GM18519 (cell line): Measurements from ENCODE around the gene SOX6.
"Not testable (repeated sequence)": the region's sequence is repeated elsewhere in the genome, so short reads cannot be mapped to it uniquely, and the experiment has no call there.

Source experiments
- ATAC-seq: cut with Tn5 transposase; IDR thresholded peaks from one replicate; pipeline ENCODE4 v1.9.1; 2021; ENCODE audit warnings: mild to moderate bottlenecking, moderate library complexity; ENCODE audit not compliant: unreplicated experiment, low FRiP score

Gene SOX6

DNA sequence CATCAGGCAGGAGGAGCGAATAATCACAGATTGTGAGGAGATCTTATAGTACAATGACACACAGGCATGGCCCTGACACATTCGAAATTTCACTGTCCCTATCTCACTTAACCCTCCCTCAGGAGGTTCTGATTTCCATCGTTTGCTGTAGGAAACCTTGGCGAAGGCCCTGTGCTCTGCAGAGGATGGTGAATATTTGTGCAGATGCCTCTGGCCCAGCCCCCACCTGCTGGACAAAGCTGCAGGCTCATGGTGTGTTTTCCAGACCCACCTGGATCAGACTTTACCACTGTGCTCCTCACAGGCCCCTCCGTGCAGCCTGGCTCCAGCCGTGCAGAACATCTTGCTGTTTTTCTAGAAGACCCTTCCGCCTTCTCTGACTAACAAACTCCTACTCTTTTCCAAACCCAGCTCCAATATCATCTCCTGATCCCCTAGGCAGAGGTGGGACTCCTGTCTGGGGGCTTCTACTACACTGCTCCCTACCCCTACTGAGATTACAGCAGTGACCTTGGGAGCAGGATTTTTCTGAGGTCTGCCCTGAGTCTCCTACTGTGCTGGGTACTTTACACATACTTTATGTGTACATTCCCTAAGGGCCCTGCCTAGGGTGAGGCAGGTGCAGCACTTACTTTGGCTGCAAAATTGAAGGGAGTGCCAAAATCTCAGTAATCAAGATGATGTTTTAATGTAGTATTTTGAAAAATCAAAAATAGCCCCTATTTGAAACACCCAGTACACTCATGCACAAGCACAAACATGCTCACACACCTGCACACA is 412.7 kb downstream of the SOX6 start:
- no peak for ATAC-seq

DNA sequence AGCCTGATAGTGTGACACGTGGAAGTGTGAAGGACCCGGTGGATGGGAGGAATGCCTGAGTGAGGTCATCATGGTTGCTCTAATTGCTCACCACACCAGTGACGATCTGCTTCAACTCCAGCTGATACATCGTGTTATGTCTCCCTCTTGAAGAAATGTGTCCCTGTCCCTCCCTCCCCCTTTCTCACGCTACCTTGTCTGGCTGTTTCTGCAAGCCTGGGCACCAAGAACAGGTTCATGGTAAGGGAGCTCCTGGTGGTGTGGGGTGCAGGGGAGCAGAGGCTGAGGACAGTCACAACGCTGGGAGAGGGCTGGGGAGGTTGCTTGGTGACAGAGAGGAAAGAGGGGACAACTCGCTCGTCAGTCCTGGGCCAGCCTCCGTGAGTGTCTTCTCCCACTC is 413.4 kb downstream of the SOX6 start:
- ATAC-seq, result no peak

DNA sequence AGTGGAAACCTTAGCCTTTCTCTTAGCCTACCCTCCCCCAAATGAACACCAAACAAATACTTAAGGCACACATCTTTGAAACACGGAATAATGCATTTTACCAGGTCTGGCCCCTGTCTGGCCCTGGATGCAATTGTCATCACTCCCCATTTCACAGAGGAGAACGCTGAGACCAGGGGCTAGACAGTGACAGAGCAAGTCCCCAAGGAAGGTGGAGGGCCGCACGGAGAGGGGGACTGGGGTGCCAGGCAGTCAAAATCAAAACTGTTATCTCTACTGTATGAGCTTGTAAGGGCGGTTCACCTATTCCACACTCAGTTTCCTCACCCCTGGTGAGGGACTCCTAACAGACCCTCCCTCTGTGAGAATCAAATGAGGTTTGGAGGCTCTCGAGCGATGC is 414.2 kb downstream of the SOX6 start:
- no peak for ATAC-seq

DNA sequence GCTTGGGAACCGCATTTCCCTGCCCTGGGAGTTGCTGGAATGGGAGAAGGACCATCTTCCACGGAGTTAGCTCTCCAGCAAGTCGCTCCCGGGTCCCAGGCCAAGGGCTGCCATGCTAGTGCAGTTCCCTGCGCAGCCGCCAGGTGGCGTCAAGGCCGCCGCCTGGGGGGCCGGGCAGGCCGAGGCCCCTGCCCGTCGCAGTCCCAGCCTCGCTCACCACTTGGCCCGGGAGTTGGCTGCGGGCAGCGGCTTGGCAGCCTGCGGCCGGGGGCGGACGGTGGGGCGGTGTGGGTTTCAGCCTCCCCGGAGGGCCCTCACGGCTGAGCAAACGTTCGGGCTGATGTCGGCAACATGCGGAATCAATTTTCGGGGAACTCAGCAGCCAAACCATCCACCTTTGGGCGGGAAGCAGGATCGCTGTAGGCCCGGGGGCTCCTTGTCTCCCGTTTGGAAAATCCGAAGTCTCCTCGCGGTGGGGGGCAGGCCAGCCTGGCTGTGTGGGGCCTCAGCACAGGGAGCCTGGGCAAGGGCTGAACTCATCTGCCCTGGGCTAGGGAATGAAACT is 415.1 kb downstream of the SOX6 start:
- peak; percentile 44 for ATAC-seq

DNA sequence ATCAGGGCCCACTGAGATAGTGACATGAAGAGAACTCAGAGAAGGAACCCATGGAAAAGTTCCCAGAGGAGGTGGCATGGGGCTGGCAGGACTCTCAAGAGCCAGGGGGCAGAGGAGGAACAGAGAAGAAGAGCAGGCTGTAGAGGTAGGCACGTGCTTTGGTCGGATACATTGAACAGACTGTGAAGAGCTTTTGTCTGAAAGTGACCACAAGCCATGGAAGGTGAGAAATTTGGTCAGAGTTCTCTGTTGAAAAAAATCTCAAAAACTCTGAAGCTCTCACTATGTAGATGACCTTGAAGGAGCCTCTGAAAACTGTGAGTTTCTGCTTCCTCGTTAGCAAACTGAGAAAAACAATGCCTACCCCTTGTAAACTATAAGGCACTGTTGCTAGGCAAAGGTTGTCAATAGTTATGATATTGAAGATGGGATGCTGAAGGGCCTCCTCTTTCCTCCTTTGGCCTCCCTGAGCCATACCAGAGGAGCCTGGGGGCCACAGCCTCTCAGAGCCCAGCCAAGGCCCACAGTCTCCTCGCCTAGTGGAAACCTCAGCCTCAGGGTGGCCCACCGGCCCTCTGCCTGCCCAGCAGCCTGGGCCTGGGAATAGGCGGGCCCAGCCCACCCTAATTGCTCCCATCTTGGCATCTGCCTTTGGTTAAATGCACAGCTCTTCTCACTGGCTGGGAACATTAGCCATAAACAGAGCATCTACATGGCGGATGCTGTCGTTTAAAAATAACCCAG is 415.7 kb downstream of the SOX6 start:
- ATAC-seq, result no peak

DNA sequence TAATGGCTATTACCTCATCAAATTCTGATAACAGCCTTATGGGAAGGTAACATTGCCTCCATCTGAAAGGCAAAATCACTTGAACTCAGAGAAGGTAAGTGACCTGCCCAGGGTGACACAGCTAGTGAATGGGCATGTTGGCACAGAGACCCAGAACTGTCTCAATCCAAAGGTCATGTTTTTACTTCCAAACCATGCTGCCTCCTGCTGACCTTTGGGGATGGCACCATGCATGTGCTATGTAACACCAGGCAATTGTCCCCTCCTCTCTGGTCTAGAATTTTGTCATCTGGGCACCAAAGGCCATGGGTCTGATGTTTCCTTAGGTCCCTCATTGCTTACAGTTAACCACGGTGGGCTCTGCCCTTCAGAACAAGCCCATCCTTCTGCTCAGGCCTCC is 417.4 kb downstream of the SOX6 start:
- ATAC-seq, result no peak

DNA sequence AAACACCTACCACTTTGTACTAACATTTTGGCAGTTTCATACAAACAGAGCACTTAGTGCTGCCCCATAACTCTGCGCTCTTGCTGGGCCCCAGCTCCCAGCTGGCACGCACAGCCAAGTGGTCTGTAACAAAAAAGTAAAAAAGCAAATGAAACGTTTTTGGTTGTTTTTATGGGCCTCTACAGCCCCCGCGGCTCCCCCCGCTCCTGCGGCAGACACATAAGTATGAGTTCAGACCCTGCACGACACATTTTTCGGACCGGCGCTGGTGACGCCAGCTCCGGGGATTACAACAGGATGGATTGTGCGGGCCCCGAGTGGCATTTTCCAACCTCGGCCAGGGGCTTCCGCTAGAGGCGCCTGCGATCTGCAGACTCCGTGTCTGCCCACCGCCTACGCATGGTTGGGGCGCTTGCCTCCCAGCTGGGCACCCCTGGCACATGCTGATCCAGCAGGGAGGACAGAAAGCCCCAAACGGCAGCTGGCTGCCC is 418.2 kb downstream of the SOX6 start:
- ATAC-seq, result no peak

DNA sequence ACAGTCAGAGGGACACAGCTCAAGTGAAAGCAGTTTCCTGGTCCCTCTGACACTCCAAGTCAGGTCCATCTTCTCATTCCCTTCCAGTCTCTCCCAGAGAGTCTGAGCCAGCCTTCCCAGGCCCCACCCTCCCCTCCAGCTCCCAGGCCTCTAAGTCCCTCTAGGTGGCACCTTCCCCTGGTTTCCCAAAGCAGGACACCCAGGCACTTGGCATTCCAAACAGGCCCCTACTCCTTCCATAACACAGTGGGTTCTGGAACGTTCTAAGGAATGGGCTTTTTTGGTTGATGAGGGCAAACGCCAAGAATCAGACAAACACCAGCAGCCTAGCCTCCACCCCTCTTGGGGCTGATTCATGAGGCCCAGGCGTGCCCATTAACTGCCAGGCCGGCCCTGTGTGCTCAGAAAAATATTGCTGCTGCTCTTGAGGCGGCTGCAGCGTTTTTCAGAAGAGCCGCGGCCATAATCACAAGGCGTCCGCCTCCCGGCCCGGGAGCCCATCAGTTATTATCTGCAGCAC is 418.7 kb downstream of the SOX6 start:
- ATAC-seq, result no peak

DNA sequence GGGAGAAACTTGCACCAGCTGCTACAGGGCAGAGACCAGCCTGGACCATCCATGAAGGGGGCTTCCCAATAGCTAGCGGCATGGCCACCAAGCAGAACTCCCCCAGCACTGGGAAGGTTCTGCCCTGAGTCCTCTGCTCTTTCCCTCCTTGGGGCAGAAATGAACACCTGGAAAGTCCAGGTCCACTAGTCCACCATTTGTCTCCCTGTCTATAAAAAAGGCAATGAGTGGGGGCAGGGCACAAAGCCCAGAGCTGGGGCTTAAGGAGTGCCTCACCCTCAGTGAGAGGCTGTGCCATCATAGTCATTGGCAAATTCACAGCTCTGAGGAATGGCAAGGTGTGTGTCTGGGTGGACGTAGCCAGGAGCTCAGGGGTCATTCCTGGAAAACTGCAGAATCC is 420.3 kb downstream of the SOX6 start:
- no peak for ATAC-seq

DNA sequence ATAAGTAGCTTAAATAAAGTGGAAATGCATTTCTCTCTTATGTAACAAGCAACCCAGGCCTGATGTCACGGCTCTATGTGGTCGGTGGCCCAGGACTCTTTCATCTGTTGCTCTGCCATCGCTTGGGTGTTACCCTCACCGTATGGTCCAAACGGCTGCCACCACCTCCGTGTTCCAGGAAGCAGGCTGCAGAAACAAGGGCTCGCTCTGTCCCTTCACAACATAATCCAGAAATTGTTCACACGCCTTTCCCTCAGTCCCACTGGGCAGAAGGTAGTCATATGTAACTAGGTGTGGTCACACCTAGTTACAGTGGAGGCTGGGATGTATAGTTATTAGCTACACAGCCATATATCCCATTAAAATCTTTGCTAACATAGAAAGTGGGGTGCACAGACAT is 421.0 kb downstream of the SOX6 start:
- ATAC-seq, result no peak

DNA sequence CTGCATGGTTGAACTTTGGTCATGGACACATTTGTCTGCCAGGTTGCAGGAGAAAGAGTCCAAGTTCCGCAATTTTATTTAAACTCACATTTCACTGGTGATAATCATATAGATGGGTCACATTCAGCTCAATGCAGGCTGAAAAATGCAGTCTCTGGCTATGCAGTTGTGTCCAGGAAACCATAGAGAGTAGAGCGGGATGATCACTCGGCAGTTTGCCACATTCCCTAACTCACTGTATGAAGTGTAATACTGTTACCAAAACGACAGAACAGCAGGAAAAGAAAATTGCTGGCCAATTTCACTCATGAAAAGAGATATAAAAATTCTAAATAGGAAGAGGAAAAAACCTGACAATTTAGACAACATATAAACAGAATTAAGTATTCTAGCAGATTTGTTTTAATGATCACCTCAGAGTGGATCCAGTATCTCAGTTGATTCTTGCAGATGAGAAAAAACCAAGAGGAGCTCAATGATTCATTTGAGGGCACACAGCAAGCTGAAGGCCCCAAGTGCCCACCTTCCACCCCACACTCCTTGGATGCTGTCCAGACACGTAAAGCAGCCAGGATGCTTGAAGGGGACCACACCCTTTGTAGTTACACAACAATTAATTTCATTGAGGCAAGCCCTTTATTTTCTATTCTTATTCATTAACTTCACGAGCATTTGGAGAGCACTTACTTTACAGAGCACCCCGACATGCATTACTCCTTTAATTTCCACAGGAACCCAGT is 422.3 kb downstream of the SOX6 start:
- no peak for ATAC-seq

DNA sequence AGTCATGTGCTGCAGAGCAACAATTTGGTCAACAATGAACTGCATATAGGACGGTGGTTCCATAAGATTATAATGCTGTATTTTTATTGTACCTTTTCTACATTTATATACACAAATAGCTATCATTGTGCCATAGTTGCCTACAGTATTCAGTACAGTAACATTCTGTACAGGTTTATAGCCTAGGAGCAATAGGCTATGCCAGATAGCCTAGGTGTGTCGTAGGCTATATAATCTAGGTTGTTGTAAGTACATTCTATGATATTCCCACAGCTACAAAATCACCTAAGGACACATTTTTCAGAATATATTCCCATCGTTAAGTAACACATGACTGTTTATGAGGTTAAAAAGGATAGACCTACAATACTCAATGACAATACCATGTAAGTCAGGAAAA is 423.9 kb downstream of the SOX6 start:
- ATAC-seq, result no peak

DNA sequence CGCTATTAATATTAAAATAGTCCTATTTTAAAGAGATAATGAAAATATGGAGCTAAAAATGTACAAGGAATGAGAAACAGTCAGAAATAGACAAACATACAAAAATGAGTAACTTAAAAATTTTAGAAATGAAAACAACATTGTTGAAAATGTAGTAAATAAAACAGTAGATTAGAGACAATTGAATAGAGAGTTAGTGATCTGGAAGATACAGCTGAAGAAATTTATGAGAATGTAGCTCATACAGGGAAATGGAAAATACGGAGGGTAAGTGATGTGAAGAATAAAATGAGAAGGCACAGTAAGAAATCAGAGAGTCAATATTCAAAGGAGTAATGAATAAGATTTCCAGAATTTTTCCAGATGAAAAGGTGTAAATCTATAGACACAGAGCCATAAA is 424.8 kb downstream of the SOX6 start:
- ATAC-seq, result no peak

DNA sequence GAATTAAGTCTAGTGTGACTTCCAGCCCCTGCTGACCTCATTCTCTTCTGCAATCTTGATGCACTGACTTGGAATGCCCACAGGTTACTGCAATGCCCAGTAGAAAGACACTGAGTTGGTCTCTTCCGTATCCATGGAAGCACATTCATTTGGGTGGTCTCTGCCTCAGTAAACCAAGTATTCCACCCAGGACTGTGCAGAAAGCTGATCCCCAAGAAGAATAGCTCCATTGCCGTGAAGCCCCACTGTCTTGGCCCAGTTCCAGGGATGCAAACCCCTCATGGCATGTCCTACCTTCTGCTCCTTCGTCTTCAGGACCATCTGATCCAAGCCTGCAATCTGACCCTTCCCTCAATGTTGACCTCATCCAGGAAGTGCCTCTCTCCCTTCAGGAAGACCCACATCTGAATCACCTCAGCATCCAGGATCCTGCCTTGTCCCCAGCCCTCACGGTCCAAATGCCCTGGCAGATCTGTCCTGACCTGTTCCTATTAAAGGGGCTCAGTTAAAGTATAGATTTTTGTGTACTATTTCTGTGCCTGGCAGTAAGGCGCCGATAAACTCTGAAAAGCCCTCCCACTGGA is 425.8 kb downstream of the SOX6 start:
- ATAC-seq, result no peak

DNA sequence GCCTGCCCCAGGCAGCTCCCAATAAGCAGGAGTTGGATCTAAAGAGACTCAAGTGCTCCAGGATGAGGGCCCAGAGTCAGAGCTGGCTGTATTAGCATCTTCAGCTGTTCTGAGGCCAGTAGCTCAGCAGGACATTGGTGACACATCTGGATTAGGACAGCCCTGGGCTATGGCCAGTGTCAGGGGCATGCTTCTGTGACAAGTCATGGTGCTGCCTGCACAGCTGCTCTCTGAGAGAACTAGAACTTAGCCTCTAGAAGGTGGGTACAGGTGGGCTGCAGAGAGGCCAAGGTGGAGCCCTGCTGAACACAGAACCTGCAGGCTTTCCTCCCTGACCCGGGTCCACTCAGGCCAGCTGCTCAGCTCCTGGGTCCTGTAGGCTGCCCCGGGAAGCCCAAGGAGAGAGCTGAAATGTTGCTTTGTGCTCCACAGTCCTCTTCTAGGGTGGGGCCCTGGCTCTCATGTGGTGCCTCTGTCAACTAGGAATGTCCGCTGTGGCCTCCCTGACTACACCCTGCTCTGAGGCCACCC is 426.9 kb downstream of the SOX6 start:
- no peak for ATAC-seq

DNA sequence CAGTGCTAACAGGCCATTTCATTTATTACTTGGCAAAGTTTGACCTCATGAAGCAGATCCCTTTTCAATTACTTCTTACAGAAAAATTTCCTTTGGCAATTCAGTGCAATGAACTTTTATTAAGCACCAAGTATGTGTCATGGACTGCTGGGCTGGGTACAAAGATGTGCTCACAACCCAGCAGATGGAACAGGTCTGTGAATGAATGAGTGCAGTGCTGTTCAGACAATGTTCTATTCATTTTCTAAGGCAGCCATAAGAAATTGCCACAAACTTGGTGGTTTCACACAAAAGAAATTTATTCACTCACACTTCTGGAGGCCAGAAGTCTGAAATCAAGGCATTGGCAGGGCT is 428.5 kb downstream of the SOX6 start:
- no peak for ATAC-seq

DNA sequence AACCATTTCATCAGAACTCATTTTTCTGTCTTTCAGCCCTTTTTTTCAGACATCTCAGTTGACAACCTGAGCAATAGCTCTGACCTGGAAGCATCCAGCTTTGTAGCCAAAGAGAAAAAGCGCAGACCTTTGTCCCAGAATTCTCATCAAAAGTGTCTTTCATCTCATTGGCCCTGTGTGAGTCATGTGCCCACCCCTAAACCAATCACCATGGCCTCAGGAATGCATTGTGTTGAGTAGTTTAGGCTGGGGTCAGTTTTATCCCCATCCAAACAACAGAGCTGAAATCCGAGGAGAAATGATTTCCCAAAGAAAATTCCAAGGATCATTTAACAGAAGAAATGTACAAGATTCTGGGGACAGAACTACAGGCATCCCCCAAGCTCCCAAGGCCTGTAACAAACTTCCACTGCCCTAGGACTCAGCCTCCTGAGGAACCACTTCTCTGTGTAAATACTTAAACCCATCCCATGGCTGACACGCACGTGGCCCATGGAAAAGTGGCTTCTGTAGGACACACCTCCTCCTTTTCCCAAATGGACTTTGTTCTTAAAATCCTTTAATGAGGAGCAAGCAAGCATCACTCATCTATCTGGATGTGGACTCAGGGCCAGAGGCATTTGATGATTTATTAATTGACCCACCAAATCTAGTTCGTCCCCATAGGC is 429.0 kb downstream of the SOX6 start:
- no peak for ATAC-seq

DNA sequence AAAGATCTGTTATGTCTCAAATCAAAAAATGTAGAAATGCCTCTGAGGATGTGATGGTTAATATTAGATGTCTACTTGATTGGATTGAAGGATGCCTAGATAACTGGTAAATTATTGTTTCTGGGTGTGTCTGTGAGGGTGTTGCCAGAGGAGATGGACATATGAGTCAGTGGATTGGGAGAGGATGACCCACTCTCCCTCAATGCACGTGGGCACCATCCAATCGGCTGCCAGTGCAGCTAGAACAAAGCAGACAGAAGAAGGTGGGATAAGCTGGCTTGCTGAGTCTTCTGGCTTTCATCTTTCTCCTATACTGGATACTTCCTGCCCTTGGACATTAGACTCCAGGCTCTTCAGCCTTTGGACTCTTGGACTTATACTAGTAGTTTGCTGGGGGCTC is 430.3 kb downstream of the SOX6 start:
- no peak for ATAC-seq

DNA sequence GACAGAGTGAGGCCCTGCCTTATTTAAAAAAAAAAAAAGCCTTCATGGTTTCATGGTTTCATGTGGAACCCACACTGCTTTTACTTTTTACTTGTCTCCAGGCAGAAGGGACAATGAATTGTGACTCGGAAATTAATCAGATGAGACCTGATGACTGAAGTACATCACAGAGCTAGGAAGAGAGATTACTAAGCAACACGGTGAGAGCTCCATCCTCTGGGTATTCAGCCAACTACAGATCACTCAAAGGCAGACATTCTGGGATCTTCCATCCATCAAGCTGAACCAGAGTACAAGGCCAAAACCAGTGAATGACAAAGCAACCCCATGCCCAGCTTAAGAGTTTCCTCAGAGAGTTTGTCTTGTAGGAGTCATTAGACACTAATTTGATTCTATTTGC is 433.2 kb downstream of the SOX6 start:
- no peak for ATAC-seq

DNA sequence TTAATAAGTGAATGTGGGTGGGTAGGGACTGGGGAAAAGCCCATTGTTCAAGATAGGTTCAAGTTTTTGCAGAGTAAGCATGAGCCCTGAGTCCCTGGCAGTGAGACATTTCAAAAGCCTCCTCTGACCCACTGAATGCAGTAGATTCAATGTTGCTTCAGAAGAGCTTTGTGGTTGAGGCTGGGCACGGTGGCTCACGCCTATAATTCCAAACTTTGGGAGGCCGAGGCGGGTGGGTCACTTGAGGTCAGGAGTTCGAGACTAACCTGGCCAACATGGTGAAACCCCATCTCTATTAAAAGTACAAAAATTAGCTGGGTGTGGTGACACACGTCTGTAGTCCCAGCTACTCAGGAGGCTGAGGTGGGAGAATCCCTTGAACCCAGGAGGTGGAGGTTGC is 433.6 kb downstream of the SOX6 start:
- ATAC-seq, result not testable (repeated sequence)
